ENCODE measurements around the gene TARS1.

DNA sequence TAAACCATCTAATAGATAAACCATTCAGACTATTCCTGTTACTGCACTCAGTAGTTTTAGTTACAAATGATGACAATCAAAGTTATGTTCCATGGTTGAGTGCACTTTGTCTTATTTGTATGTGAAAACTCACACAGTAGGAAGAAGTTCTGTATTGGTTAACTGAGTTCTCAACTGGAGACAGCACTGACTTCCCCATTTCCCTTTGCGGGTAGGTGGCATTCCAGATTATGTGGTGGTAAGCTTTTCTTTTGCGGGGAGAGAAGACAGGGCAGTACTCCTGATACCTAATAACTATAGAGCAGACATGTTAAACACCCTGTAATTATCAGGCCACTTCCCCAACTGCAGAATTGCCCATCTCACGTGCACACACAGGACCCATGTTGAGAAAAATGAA is 24.4 kb downstream of the TARS1 start:
- TF ChIP-seq EZH2 (IDR thresholded peaks at IDR 0.05; ENCODE audit: low read depth): no peak
- TF ChIP-seq, protein P1, sequence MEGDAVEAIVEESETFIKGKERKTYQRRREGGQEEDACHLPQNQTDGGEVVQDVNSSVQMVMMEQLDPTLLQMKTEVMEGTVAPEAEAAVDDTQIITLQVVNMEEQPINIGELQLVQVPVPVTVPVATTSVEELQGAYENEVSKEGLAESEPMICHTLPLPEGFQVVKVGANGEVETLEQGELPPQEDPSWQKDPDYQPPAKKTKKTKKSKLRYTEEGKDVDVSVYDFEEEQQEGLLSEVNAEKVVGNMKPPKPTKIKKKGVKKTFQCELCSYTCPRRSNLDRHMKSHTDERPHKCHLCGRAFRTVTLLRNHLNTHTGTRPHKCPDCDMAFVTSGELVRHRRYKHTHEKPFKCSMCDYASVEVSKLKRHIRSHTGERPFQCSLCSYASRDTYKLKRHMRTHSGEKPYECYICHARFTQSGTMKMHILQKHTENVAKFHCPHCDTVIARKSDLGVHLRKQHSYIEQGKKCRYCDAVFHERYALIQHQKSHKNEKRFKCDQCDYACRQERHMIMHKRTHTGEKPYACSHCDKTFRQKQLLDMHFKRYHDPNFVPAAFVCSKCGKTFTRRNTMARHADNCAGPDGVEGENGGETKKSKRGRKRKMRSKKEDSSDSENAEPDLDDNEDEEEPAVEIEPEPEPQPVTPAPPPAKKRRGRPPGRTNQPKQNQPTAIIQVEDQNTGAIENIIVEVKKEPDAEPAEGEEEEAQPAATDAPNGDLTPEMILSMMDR (conservative IDR thresholded peaks at IDR 0.05): no peak

Measured in PC-9 (cell line).